Psoas muscle (tissue), 8 donors: ENCODE results near the gene SFMBT1. TPM values are rescaled to one million over a fixed set of nuclear protein-coding genes. Genes with fewer than 3 reads are reported as not detected.

ENCODE experiments used
- ATAC-seq, 4 donors: fragments of 200-7000 bp; cut with Tn5 transposase; one replicate each; pipeline ENCODE4 v1.9.1; 2020; ENCODE audit warnings: moderate library complexity in 3 of 4, mild to moderate bottlenecking in 2 of 4
- DNase-seq, 2 donors: peaks; one replicate each; pipeline ENCODE4 v3.0.0-alpha.2; 2020
- H3K27ac ChIP-seq: fragments of 200-600 bp; one replicate; pipeline ENCODE4 v1.8.0; 2022
- H3K27me3 ChIP-seq, 3 donors: fragments of 200-600 bp in 1 of 3; one replicate each; pipeline versions ENCODE4 v1.6.1 to v1.8.0; 2013 to 2022; ENCODE audit warnings: low read length in 2 of 3, mild to moderate bottlenecking in 2 of 3, moderate library complexity in 1 of 3; ENCODE audit not compliant: insufficient read depth in 3 of 3
- H3K36me3 ChIP-seq, 2 donors: fragments of 200-600 bp in 1 of 2; one replicate each; pipeline versions ENCODE4 v1.6.1 to v1.8.0; 2013 to 2022; ENCODE audit warnings: low read depth in 1 of 2, mild to moderate bottlenecking in 1 of 2, moderate library complexity in 1 of 2; ENCODE audit not compliant: insufficient read depth in 1 of 2
- H3K4me1 ChIP-seq: fragments of 200-600 bp; one replicate; pipeline ENCODE4 v1.8.0; 2022
- H3K4me3 ChIP-seq: fragments of 200-600 bp; one replicate; pipeline ENCODE4 v1.8.0; 2022; ENCODE audit warnings: mild to moderate bottlenecking
- H3K9me3 ChIP-seq: fragments of 200-600 bp; one replicate; pipeline ENCODE4 v1.8.0; 2022
- whole genome bisulfite sequencing, 3 donors: extraction: QIAGEN DNeasy Blood & Tissue Kit; methylation state at CpG; one replicate each; pipeline versions ENCODE4 v1.1.6 to v1.1.7; 2013; 5-methylcytosine and 5-hydroxymethylcytosine counted together
- intact Hi-C, 2 donors: fragments of 100-400 bp; cut with DNase I; formaldehyde crosslinking; loops; one replicate each; pipeline versions ENCODE4 v1.11.0 to v1.14.2; 2022
- polyA plus RNA-seq, 3 donors: library from polyadenylated mRNA; stranded (reverse); fragments of 200-250 nt; gene quantifications; one replicate each; pipeline ENCODE4 v1.2.3, GENCODE V29; 2013
- total RNA-seq, 4 donors: library from RNA; stranded (reverse); fragmentation: NEBNext Ultra II Directional in 2 of 4; extraction: Animal tissue kit (Norgen Biotek cat#: 25700) in 2 of 4; gene quantifications; one replicate each; pipeline versions ENCODE4 v1.2.1 to v1.2.4, GENCODE V29; 2021 to 2023
- TF ChIP-seq, protein P1 (sequence below): fragments of 200-600 bp; IDR thresholded peaks from one replicate; pipeline ENCODE4 v1.8.0; 2022; ENCODE audit warnings: antibody characterized with exemption
- donor health status: healthy with polysubstance abuse.
- donor health status: DM: no; HTN: no; CAD: no; lungs with moderate emphysema.
- donor health status: Bipolar disorder and iron deficiency.
- donor health status: healthy.
- donor health status: DM: yes; HTN: yes; CAD: no.
- donor health status: DM: no; HTN: no; CAD: no.
- donor health status: DM: no; HTN: no; CAD: no.
- donor health status: DM: yes; HTN: yes; CAD: no.

SFMBT1 gene
- total and polyA plus RNA-seq, 7 donors: 6.7 to 25.0 (median 16.3) TPM

- intact Hi-C loops: loop anchor here (10.0 kb wide), 2 partner anchors 128 to 338 kb away; no protein-coding TSS in a partner anchor
- Histone ChIP-seq H3K36me3 (peaks cover 2 to 37% of the 10 kb centered on the region in 2 donors), H3K4me1 (no peaks in the 10 kb centered on the region), H3K27me3 (no peaks in the 10 kb centered on the region), H3K9me3 (no peaks in the 10 kb centered on the region), H3K4me3 (no peak overlapping the region), H3K27ac (no peak overlapping the region)
- TF ChIP-seq, protein P1, sequence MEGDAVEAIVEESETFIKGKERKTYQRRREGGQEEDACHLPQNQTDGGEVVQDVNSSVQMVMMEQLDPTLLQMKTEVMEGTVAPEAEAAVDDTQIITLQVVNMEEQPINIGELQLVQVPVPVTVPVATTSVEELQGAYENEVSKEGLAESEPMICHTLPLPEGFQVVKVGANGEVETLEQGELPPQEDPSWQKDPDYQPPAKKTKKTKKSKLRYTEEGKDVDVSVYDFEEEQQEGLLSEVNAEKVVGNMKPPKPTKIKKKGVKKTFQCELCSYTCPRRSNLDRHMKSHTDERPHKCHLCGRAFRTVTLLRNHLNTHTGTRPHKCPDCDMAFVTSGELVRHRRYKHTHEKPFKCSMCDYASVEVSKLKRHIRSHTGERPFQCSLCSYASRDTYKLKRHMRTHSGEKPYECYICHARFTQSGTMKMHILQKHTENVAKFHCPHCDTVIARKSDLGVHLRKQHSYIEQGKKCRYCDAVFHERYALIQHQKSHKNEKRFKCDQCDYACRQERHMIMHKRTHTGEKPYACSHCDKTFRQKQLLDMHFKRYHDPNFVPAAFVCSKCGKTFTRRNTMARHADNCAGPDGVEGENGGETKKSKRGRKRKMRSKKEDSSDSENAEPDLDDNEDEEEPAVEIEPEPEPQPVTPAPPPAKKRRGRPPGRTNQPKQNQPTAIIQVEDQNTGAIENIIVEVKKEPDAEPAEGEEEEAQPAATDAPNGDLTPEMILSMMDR: no peak
- 72 to 88% (median 86%) methylated on average over 3 of the region's 3 CpGs for WGBS, 3 donors
- no peak for ATAC-seq
- no peak for DNase-seq
Measured at GRCh38 chr3:52857133-52857532, 188.7 kb downstream of the SFMBT1 start.

DNA sequence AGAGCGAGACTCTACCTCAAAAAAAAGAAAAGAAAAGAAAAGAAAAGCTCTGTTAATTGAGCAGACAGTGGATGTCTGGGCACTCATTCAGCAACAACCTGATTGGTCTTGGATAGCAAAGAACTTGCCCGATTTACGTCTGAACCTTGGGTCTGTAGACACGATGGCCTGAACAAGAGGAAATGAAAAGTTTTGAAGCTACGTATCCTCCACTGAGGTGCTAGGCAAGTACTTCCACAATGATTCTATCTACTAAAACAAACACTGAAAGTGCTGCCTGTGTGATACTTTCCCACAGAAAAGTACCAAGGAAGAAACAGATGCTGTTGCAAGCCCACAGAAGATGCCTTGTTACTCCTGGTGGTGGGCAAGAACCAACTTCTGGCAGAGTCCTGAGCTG lies 189.2 kb downstream of the SFMBT1 start:
- Histone ChIP-seq H3K4me3 (no peak overlapping the region), H3K27me3 (no peaks in the 10 kb centered on the region), H3K9me3 (no peaks in the 10 kb centered on the region), H3K36me3 (peaks cover 2 to 41% of the 10 kb centered on the region in 2 donors), H3K27ac (no peak overlapping the region), H3K4me1 (no peaks in the 10 kb centered on the region)
- DNase-seq (no peak), ATAC-seq (no peak)
- intact Hi-C loops: loop anchor here (10.0 kb wide), 2 partner anchors 128 to 338 kb away; no protein-coding TSS in a partner anchor
- 90 to 95% (median 92%) methylated on average over 5 of the region's 5 CpGs for WGBS, 3 donors
- TF ChIP-seq, protein P1: no peak

DNA sequence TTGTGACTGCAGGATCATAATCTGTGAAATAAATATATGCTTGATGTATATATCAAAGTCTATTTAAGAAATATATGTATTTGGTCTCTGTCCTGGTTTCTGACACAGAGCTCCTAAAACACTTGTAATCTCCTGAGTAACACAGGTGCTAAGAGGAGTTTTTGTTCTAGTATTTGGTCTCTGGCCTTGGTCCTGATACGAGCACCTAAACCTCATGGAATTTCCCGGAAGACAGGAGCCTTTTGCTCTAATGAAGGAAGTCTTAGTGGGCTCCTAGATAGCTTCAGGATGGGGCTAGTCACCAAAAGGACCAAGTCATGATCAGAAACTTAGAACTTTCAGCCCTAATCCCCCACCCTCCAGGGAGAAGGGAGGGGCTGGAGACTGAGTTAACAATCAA lies 191.9 kb downstream of the SFMBT1 start:
- intact Hi-C loops: loop anchor here (5.0 to 10.0 kb wide), 7 partner anchors 38 to 341 kb away; no protein-coding TSS in a partner anchor
- peaks cover 2 to 54% of the 10 kb centered on the region in 2 donors for H3K36me3 ChIP-seq

More for the DNA sequence above, 191.9 kb downstream of the SFMBT1 start:
- WGBS, 3 donors: 87 to 100% (median 94%) methylated on average over 2 of the region's 2 CpGs
- no peak for ATAC-seq
- TF ChIP-seq, protein P1: no peak
- DNase-seq: no peak
- no peaks in the 10 kb centered on the region for H3K27me3 ChIP-seq
- H3K4me1 ChIP-seq: peaks cover 8% of the 10 kb centered on the region
- no peak overlapping the region for H3K27ac ChIP-seq
- H3K4me3 ChIP-seq: no peak overlapping the region
- H3K9me3 ChIP-seq: no peaks in the 10 kb centered on the region

Other genes starting within 250 kb of the SFMBT1 start
- gene ITIH4, start 215.4 kb downstream of the SFMBT1 start, total RNA-seq: 10 to 100 TPM; 13.1 to 90.8 (median 38.8) TPM
- 10 to 100 TPM in 1 of 3 donors, 1 to 10 TPM in 2; 1.3 to 29.2 (median 7.4) TPM for gene ITIH4, start 215.4 kb downstream of the SFMBT1 start, polyA plus RNA-seq
- gene MUSTN1, start 211.1 kb downstream of the SFMBT1 start, total RNA-seq: 1,000 to 10,000 TPM in 2 of 4 donors, 100 to 1,000 TPM in 2; 138 to 1,165 (median 841) TPM
- gene MUSTN1, start 211.1 kb downstream of the SFMBT1 start, polyA plus RNA-seq: 1,000 to 10,000 TPM in 1 of 3 donors, 100 to 1,000 TPM in 1, 10 to 100 TPM in 1; 91.1 to 1,241 (median 578) TPM
- gene STIMATE, start 148.5 kb downstream of the SFMBT1 start, total RNA-seq: 10 to 100 TPM in 3 of 4 donors, 1 to 10 TPM in 1; 7.1 to 12.9 (median 11.3) TPM
- 10 to 100 TPM in 1 of 3 donors, 1 to 10 TPM in 2; 3.5 to 22.3 (median 5.6) TPM for gene STIMATE, start 148.5 kb downstream of the SFMBT1 start, polyA plus RNA-seq
- 1 to 10 TPM; 5.7 to 8.8 (median 6.5) TPM for gene RFT1, start 84.4 kb upstream of the SFMBT1 start, total RNA-seq
- 10 to 100 TPM in 1 of 3 donors, 1 to 10 TPM in 2; 5.4 to 13.2 (median 8.1) TPM for gene RFT1, start 84.4 kb upstream of the SFMBT1 start, polyA plus RNA-seq
- 1 to 10 TPM; 3.2 to 8.4 (median 4.5) TPM for gene PRKCD, start 115.1 kb upstream of the SFMBT1 start, total RNA-seq
- 1 to 10 TPM; 3.5 to 4.9 (median 3.9) TPM for gene PRKCD, start 115.1 kb upstream of the SFMBT1 start, polyA plus RNA-seq
- gene TKT, start 209.9 kb upstream of the SFMBT1 start, total RNA-seq: 10 to 100 TPM; 16.8 to 51.9 (median 21.2) TPM
- 10 to 100 TPM; 10.5 to 25.6 (median 23.7) TPM for gene TKT, start 209.9 kb upstream of the SFMBT1 start, polyA plus RNA-seq